ENCODE measurements around the gene SRC.

SRC gene

GRCh38 chr20:37447688-37448087, 101.7 kb downstream of the SRC start:
- DNase-seq (ENCODE audit: low read depth in 2 of 2): no peak

- DNase-seq (ENCODE audit: low read depth in 2 of 2): no peak
Measured at GRCh38 chr20:37449276-37449675, 103.3 kb downstream of the SRC start.

- DNase-seq (ENCODE audit: low read depth in 2 of 2): no peak
Measured at GRCh38 chr20:37450344-37450743, 104.4 kb downstream of the SRC start.

- DNase-seq (ENCODE audit: low read depth in 2 of 2): no peak
Measured at GRCh38 chr20:37451616-37452015, 105.7 kb downstream of the SRC start.

- DNase-seq (ENCODE audit: low read depth in 2 of 2): no peak
Measured at GRCh38 chr20:37452236-37452635, 106.3 kb downstream of the SRC start.

GRCh38 chr20:37453288-37453687, 107.3 kb downstream of the SRC start:
- DNase-seq (ENCODE audit: low read depth in 2 of 2): no peak

- DNase-seq (ENCODE audit: low read depth in 2 of 2): no peak
Measured at GRCh38 chr20:37453836-37454235, 107.9 kb downstream of the SRC start.

GRCh38 chr20:37454636-37455385, 108.9 kb downstream of the SRC start:
- DNase-seq (ENCODE audit: low read depth in 2 of 2): no peak
